Left lobe of liver (tissue), 2 donors: Measurements from ENCODE around the gene COQ4. TPM values are rescaled to one million over a fixed set of nuclear protein-coding genes. Genes with fewer than 3 reads are reported as not detected.

Experiments used
- ATAC-seq: fragments of 200-7000 bp; cut with Tn5 transposase; one replicate; pipeline ENCODE4 v1.9.1; 2020; ENCODE audit warnings: mild to moderate bottlenecking, moderate library complexity
- DNase-seq: peaks from one replicate; pipeline ENCODE4 v3.0.0-alpha.2; 2020; ENCODE audit warnings: low spot score
- total RNA-seq: library from RNA; stranded (reverse); gene quantifications from one replicate; pipeline ENCODE4 v1.2.1, GENCODE V29; 2021
- donor health status: DM: no; HTN: no; CAD: no; lungs with moderate emphysema.
- donor health status: DM: no; HTN: yes; CAD: no.

The COQ4 gene
- total RNA-seq, 1 donor from 2014 or later, result 34.2 TPM

DNA sequence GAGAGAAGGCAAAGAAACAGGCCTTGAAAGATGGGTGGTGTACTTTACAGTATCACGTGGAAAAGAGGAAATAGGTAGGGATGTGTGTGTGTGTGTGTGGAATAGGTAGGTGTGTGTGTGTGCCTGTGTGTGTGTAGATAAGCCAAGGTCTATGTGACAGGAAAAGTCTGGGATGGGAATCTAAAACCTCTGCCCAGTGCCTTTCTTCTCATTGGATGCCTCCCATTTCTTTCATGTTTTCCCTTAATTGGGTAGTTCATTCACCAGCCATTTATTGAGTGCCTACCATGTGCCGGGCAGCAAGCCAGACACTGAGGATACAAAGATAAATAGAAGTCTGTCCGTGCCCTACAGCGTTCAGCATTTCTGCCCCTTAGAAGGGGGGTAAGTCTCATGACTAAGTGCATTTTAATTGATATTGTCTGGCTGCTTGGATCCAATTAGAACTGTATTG is 49.6 kb downstream of the COQ4 start:
- DNase-seq (no peak), ATAC-seq (no peak)

DNA sequence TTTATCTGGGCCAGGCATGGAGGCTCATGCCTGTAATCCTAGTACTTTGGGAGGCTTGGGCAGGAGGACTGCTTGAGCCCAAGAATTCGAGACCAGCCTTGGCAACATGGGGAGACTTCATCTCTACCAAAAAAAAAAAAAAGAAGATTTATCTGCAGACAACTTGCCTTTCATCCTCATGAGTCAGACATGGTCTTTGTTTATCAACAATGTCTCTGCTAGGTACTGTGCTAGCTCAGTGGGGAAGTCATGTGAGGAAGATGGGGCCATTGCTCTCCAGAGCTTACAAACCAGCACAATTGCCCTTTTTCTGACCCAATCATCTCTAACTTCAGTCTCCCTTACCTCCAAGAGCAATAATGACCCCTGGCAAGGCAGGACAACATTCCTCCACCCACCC is 50.1 kb downstream of the COQ4 start:
- ATAC-seq, result no peak
- DNase-seq, result no peak

DNA sequence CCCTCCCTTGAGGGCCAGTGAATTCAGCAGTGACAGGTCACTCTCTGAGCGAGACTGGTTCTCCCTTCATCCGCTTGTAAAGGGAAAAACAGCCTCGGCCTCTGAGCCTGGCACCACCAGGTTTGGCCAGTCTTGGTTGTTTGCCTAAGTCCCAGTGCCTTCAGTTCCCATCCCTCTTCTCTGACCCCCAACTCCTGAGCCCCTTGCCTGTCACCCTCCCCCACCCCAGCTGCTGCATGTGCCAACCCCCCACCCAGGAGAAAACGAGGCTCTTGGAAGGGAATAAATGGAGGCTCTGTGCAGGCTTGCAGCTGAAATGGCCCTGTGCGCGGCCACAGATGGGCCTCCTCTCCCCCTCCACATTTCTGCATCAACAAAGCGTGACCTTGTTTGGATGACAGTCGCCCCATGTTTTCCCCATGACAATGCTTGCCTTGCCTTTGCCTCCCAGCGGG is 51.6 kb downstream of the COQ4 start:
- DNase-seq (no peak), ATAC-seq (no peak)

DNA sequence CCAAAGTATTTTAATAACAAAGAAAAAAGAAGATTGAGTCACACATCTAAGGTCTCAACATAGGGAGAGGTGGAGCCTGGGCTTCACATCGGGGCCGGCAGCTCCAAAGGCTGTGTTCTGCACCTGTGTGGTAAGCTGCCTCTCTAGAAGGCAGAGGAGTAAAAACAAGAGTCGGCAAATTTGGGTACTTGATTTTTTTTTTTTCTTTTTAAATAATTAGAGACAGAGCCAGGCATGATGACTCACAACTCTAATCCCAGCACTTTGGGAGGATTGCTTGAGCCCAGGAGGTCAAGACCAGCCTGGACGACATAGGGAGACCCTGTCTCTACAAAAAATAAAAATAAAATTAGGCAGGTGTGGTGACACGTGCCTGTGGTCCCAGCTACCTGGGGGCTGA is 53.2 kb downstream of the COQ4 start:
- ATAC-seq (no peak), DNase-seq (no peak)

DNA sequence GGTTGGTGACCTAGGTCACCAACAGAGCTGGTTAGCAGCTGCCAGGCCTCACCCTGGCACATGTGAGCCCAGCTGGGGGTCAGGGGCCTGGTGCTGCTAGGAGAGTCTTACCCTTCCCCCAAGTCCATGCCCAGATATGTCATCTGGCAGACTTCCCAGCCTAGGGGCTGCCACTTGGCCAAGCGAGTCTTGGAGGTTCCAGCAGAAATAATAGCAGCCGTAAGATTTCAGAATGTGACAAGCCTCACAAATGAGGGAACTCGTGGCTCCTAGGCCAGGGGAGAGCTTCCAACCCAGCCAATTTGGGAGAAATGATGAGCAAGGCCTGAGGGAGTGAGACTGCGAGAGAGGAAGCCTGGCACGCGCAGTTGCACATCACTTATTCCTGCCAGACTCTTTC is 59.6 kb downstream of the COQ4 start:
- DNase-seq, result no peak
- ATAC-seq, result no peak

DNA sequence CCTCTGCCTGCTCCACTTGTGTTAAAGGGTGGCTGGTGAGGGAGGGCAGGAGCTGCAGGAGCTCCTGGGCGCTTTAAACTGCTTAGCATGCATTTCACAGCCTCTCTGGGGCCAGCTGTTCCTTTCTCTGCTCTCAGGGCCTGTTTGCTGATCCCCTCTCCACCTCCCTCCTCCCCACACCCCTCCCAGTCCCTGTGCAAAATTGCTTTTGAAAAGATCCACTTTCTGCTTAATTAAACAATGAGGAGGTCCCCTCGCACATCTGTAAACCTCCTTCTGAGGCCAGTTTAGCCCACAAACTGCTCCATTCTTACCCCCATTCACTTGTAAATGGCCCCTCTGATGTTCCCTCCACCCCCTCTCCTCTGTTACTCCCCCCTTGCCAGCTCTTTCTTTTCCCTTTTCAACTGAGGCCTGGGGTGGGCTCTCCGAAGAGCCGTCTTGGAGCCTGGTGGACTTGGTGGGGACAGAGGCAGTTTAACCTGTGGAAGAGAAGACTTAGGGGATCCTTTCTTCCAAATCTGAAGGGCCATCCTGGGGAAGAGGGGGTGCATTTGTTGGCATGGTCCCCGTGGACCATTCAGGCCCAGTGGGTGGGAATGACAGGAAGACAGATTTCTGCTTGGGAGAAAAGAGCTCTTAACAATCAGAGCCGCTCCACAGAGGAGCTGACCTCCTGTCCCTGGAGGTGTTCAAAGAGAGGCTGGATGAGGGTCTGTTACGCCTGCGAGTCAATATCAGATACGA is 60.5 kb downstream of the COQ4 start:
- no peak for ATAC-seq

More for the DNA sequence above, 60.5 kb downstream of the COQ4 start:
- DNase-seq, result no peak

Other genes starting within 250 kb of the COQ4 start
- gene PTGES2, start 195.1 kb upstream of the COQ4 start, total RNA-seq, result 35.8 TPM
- 2.7 TPM for gene LCN2, start 173.4 kb upstream of the COQ4 start, total RNA-seq
- 20.8 TPM for gene BBLN, start 162.6 kb upstream of the COQ4 start, total RNA-seq
- gene CIZ1, start 131.3 kb upstream of the COQ4 start, total RNA-seq, result 28.1 TPM
- 3.7 TPM for gene DNM1, start 119.5 kb upstream of the COQ4 start, total RNA-seq
- gene GOLGA2, start 46.8 kb upstream of the COQ4 start, total RNA-seq, result 34.8 TPM
- 17.8 TPM for gene SWI5, start 46.6 kb upstream of the COQ4 start, total RNA-seq
- 28.7 TPM for gene TRUB2, start 392 bp upstream of the COQ4 start, total RNA-seq
- 30.3 TPM for gene SLC27A4, start 17.7 kb downstream of the COQ4 start, total RNA-seq
- gene URM1, start 48.5 kb downstream of the COQ4 start, total RNA-seq, result 24.6 TPM
- 1.0 TPM for gene CERCAM, start 98.0 kb downstream of the COQ4 start, total RNA-seq
- 6.6 TPM for gene ODF2, start 133.2 kb downstream of the COQ4 start, total RNA-seq
- 12.3 TPM for gene GLE1, start 181.9 kb downstream of the COQ4 start, total RNA-seq
- 75.7 TPM for gene SPTAN1, start 229.7 kb downstream of the COQ4 start, total RNA-seq